OCI-LY7 (cell line): ENCODE data around the gene CLDN10.

ENCODE experiments used
- CTCF ChIP-seq: fragments of 200-600 bp; sonication (generic); conservative IDR thresholded peaks from 2 replicates; pipeline ENCODE4 v1.5.1; 2014; ENCODE audit warnings: mild to moderate bottlenecking, antibody characterized with exemption, low read length, moderate library complexity, mixed read lengths
- EZH2phosphoT487 ChIP-seq: fragments of 200-600 bp; sonication (generic); IDR thresholded peaks from 2 replicates; pipeline ENCODE4 v1.6.1; 2018; ENCODE audit warnings: low read depth, borderline replicate concordance, mild to moderate bottlenecking, mixed run types, antibody characterized with exemption, low read length, moderate library complexity, mixed read lengths

DNA sequence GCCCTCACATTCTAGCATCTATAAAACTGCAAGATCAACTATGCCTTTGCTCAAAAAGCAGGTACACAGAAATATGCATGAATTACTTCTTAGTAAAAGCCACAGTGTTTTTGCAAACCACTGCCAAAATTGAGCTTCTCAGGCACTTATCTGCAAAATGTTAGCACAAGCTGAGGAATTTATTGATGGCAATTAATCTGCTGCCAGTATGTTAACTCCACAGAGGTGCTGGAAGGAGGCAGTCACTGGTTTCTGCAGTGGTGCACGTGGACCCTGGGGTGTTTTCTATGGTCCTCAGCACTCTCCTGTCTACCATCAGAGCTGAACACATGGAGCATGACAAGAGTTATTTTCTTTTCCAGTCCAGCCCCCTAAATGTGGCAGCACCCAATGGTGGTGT lies 44.2 kb downstream of the CLDN10 start:
- no peak for TF ChIP-seq CTCF
- no peak for TF ChIP-seq EZH2phosphoT487
